Endothelial cell of umbilical vein (primary cell): ENCODE measurements around the gene GRID2. TPM values are rescaled to one million over a fixed set of nuclear protein-coding genes. Genes with fewer than 3 reads are reported as not detected.

ENCODE experiments used
- BruUV-seq: library from RNA; stranded (reverse); fragments of 400-500 nt; replicated peaks from 2 replicates; lab custom pipeline; 2021; lab: Mats Ljungman, UMichigan
- CTCF ChIA-PET: fragments of 300-600, 350-600 bp; sonication (Branson Sonifier 250); formaldehyde crosslinking; loops from one replicate; lab custom pipeline; 2021; ENCODE audit warnings: antibody characterized with exemption, inconsistent platforms; lab: Charles Lee
- POLR2A ChIA-PET: fragments of 300-600, 350-600 bp; sonication (Branson Sonifier 250); formaldehyde crosslinking; loops from one replicate; lab custom pipeline; 2021; ENCODE audit warnings: antibody characterized with exemption, inconsistent platforms; lab: Charles Lee
- DNase-seq: peaks from one replicate; pipeline ENCODE4 v3.0.0-alpha.2; 2011; ENCODE audit warnings: low read depth, low spot score
- FAIRE-seq: peaks from 2 replicates; lab custom pipeline; 2011; peaks lifted over from hg19 to GRCh38; lab: Jason Lieb, UNC
- H2AFZ ChIP-seq: 2 replicates; pipeline ENCODE4 v1.6.0; 2012; ENCODE audit warnings: low read depth, low read length, control low read depth, inconsistent platforms
- H3K27ac ChIP-seq: 2 replicates; pipeline ENCODE4 v1.5.1; 2011; ENCODE audit warnings: low read depth, mild to moderate bottlenecking, control low read depth, low read length, moderate library complexity; ENCODE audit not compliant: insufficient read depth
- H3K27me3 ChIP-seq, 2 experiments: 2 replicates each; pipeline versions ENCODE4 v1.6.0 to v1.6.1; 2011; ENCODE audit warnings: low read length in 2 of 2, mixed read lengths in 1 of 2; ENCODE audit not compliant: control insufficient read depth in 2 of 2, insufficient read depth in 2 of 2
- H3K36me3 ChIP-seq, 2 experiments: 2 replicates in 1 of 2; 3 replicates in 1 of 2; pipeline ENCODE4 v1.5.1; 2011; ENCODE audit warnings: low read length in 2 of 2, mild to moderate bottlenecking in 1 of 2, moderate library complexity in 1 of 2; ENCODE audit not compliant: control insufficient read depth in 2 of 2, insufficient read depth in 2 of 2; ENCODE audit errors: extremely low read depth in 1 of 2
- H3K4me1 ChIP-seq: 3 replicates; pipeline ENCODE4 v1.5.1; 2011; ENCODE audit warnings: mild to moderate bottlenecking, low read length; ENCODE audit not compliant: control insufficient read depth, insufficient read depth; ENCODE audit errors: extremely low read depth
- H3K4me2 ChIP-seq: 2 replicates; pipeline ENCODE4 v1.6.1; 2011; ENCODE audit warnings: low read length, control low read depth, mixed read lengths; ENCODE audit not compliant: insufficient read depth
- H3K4me3 ChIP-seq, 3 experiments: fragments of 200-600 bp in 1 of 3; sonication (generic), shearing (Covaris generic) in 1 of 3; replicated peaks in 1 of 3; 2 replicates each; pipeline ENCODE4 v1.5.1; 2011 to 2016; ENCODE audit warnings: control low read depth in 3 of 3, low read length in 3 of 3, mild to moderate bottlenecking in 2 of 3, inconsistent platforms in 1 of 3, low read depth in 1 of 3, moderate library complexity in 1 of 3; ENCODE audit not compliant: insufficient read depth in 1 of 3
- H3K79me2 ChIP-seq: 2 replicates; pipeline ENCODE4 v1.6.0; 2012; ENCODE audit warnings: low read length, inconsistent platforms; ENCODE audit not compliant: control insufficient read depth, insufficient read depth
- H3K9ac ChIP-seq: replicated peaks from 2 replicates; pipeline ENCODE3; 2011; ENCODE audit warnings: low read length, control low read depth; ENCODE audit not compliant: insufficient read depth; ENCODE audit errors: extremely low read depth
- H3K9me1 ChIP-seq: replicated peaks from 3 replicates; pipeline ENCODE4 v1.6.0; 2011; ENCODE audit warnings: mild to moderate bottlenecking, low read length; ENCODE audit not compliant: control insufficient read depth, insufficient read depth; ENCODE audit errors: extremely low read depth
- H3K9me3 ChIP-seq: replicated peaks from 2 replicates; pipeline ENCODE4 v1.5.1; 2012; ENCODE audit warnings: low read length, inconsistent platforms; ENCODE audit not compliant: control insufficient read depth, insufficient read depth
- H4K20me1 ChIP-seq: replicated peaks from 2 replicates; pipeline ENCODE3; 2011; ENCODE audit warnings: mild to moderate bottlenecking, low read length; ENCODE audit not compliant: control insufficient read depth, insufficient read depth; ENCODE audit errors: extremely low read depth
- CTCF ChIP-seq, 2 donors: IDR thresholded peaks; 1 replicate in 1 of 2; 2 replicates in 1 of 2; pipeline ENCODE4 v1.5.1; 2011; ENCODE audit warnings: low read length in 2 of 2, mild to moderate bottlenecking in 2 of 2, moderate library complexity in 2 of 2, control low read depth in 1 of 2, inconsistent platforms in 1 of 2, low read depth in 1 of 2; ENCODE audit not compliant: insufficient read depth in 1 of 2; ENCODE audit errors: extremely low read depth in 1 of 2
- dilution Hi-C: fragments of 300-500 bp; cut with MboI; formaldehyde crosslinking; loops from one replicate; pipeline ENCODE4 v1.15.0; 2019; ENCODE audit warnings: low sequenced_read_pairs; ENCODE audit not compliant: extremely low pct_ligation_motif_present
- intact Hi-C: fragments of 100-400 bp; cut with micrococcal nuclease; formaldehyde crosslinking; loops from one replicate; pipeline ENCODE4 v1.10.0; 2022
- polyA plus RNA-seq, 4 experiments: library from polyadenylated mRNA; depleted of rRNA in 3 of 4; stranded (reverse) in 3 of 4; unstranded in 1 of 4; fragments of >200 nt; gene quantifications; 2 replicates each; pipeline versions ENCODE4 v1.2.1 to v1.2.3, GENCODE V29; 2011 to 2012; ENCODE audit warnings: missing spikeins in 1 of 4
- total RNA-seq: library from RNA; stranded (reverse); gene quantifications from 2 replicates; pipeline ENCODE4 v1.2.3, GENCODE V29; 2021

The GRID2 gene
- total and polyA plus RNA-seq, 2 donors (not counting 3 experiments of a cell fraction or from before 2014, with no cell fraction given), result not detected

- CTCF ChIA-PET, result interaction anchor here (1.9 kb wide), 1 partner anchor 9 kb away, joined by 5 read pairs; no protein-coding TSS in a partner anchor
- FAIRE-seq, result no peak
Observed at GRCh38 chr4:93761286-93761685, 1457.5 kb downstream of the GRID2 start.

More at GRCh38 chr4:93761286-93761685, 1457.5 kb downstream of the GRID2 start:
- no peak overlapping the region for H3K4me3 ChIP-seq
- no peaks in the 10 kb centered on the region for H3K79me2 ChIP-seq
- no peaks in the 10 kb centered on the region for H3K36me3 ChIP-seq
- POLR2A ChIA-PET, result no interaction called here
- dilution Hi-C loops (no loop called here), intact Hi-C loops (loop anchor here (10.0 kb wide), 1 partner anchor 1376 kb away; no protein-coding TSS in a partner anchor)
- no peaks in the 10 kb centered on the region for H3K9me1 ChIP-seq
- no peaks in the 10 kb centered on the region for H4K20me1 ChIP-seq
- TF ChIP-seq CTCF (IDR thresholded peaks at IDR 0.05; ENCODE audit: extremely low read depth in 1 of 2, insufficient read depth in 1 of 2, low read depth in 1 of 2, low read length in 2 of 2), result no peak
- no peak for DNase-seq
- H3K27me3 ChIP-seq, result no peaks in the 10 kb centered on the region
- no peak overlapping the region for H3K27ac ChIP-seq
- no peak overlapping the region for H3K4me2 ChIP-seq
- no peak overlapping the region for H3K9ac ChIP-seq
- no peaks in the 10 kb centered on the region for H3K4me1 ChIP-seq
- no TSS peak for BruUV-seq
- no peak overlapping the region for H2AFZ ChIP-seq
- no peaks in the 10 kb centered on the region for H3K9me3 ChIP-seq
